ENCODE measurements around the gene DFFA.
A peak's percentile ranks its signal among the peaks of the same experiment; 100 is the strongest.
"Not testable (repeated sequence)": the region's sequence is repeated elsewhere in the genome, so short reads cannot be mapped to it uniquely, and the experiment has no call there.

Gene DFFA

DNA sequence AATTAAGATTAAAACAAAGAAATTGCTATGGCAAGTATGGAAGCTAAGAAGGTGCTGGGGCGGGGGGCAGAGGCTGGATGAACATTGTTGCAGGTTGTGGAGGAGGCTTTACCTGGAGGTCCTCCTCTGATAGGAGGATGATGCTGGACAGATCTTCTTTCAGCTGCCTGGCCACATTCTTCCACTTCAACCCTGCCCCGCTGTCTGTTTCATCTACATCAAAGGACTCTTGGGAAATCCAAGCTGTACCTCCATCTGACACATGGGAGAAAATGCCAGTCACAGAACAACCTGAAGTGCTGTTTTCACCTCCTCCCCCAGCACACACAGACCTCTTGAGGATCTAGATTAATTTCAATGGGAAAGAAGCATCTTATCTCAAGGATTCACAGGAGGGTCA, 5.3 kb downstream of the DFFA start:
- H3K36me3 ChIP-seq (replicated peaks): peaks cover 46% of the 10 kb centered on the region
- in situ Hi-C loops (cut with HindIII; ENCODE audit: low pct_ligation_motif_present, low sequenced_read_pairs): no loop called here

DNA sequence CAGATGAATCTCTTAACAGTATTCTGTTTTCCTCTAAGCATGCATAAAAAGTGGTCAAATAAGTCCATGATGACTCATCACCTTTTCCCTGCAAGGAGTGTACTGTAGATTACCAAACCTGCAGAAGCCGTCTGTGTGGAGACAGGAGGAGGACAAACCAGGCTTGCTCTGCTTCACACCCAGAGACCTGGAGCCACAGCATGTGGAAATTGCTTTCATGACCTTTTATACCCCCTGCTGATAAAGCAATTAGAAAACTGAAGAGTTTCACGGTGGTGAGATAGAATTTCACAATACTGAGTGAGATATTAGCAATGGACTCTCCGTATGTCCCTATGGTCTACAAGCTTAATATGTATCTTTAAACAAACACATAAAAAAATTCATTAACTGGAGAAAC, 13.1 kb downstream of the DFFA start:
- in situ Hi-C loops (cut with HindIII; ENCODE audit: low pct_ligation_motif_present, low sequenced_read_pairs): no loop called here
- no peaks in the 10 kb centered on the region for H3K27me3 ChIP-seq (replicated peaks)
- no peak overlapping the region for H3K4me3 ChIP-seq (ENCODE audit: low read depth, low read length)
- H3K27ac ChIP-seq: no peak overlapping the region
- H3K36me3 ChIP-seq (replicated peaks): peaks cover 26% of the 10 kb centered on the region
- TF ChIP-seq, protein P1, sequence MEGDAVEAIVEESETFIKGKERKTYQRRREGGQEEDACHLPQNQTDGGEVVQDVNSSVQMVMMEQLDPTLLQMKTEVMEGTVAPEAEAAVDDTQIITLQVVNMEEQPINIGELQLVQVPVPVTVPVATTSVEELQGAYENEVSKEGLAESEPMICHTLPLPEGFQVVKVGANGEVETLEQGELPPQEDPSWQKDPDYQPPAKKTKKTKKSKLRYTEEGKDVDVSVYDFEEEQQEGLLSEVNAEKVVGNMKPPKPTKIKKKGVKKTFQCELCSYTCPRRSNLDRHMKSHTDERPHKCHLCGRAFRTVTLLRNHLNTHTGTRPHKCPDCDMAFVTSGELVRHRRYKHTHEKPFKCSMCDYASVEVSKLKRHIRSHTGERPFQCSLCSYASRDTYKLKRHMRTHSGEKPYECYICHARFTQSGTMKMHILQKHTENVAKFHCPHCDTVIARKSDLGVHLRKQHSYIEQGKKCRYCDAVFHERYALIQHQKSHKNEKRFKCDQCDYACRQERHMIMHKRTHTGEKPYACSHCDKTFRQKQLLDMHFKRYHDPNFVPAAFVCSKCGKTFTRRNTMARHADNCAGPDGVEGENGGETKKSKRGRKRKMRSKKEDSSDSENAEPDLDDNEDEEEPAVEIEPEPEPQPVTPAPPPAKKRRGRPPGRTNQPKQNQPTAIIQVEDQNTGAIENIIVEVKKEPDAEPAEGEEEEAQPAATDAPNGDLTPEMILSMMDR (IDR thresholded peaks at IDR 0.05; ENCODE audit: low read depth, low read length, missing control alignments): no peak
- peak; percentile 67 for DNase-seq

More for the DNA sequence above, 5.3 kb downstream of the DFFA start:
- no peak for DNase-seq
- no peaks in the 10 kb centered on the region for H3K27me3 ChIP-seq (replicated peaks)
- TF ChIP-seq, protein P1 (IDR thresholded peaks at IDR 0.05; ENCODE audit: low read depth, low read length, missing control alignments): no peak
- no peak overlapping the region for H3K4me3 ChIP-seq (ENCODE audit: low read depth, low read length)
- H3K27ac ChIP-seq: no peak overlapping the region

DNA sequence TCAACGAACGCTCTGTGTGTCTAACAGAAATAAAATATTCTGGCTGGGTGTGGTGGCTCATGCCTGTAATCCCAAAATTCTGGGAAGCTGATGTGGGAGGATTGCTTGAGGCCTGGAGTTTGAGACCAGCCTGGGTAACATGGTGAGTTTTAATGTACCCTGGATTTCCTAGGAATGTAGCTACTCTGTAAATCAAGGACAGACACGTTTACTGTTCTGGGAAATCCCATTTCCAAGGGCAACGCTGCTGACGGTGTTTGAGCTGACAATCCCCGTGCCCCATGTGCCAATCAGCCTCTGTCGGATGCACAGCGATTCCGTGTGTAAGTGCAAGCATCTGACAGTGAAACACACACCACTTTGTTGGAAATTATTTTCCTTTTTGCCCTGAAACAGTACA, 14.5 kb downstream of the DFFA start:
- TF ChIP-seq, protein P1 (IDR thresholded peaks at IDR 0.05; ENCODE audit: low read depth, low read length, missing control alignments): no peak
- no peak for DNase-seq
- H3K4me3 ChIP-seq (ENCODE audit: low read depth, low read length): no peak overlapping the region
- no peak overlapping the region for H3K27ac ChIP-seq
- H3K27me3 ChIP-seq (replicated peaks): no peaks in the 10 kb centered on the region
- in situ Hi-C loops (cut with HindIII; ENCODE audit: low pct_ligation_motif_present, low sequenced_read_pairs): no loop called here
- H3K36me3 ChIP-seq (replicated peaks): peaks cover 18% of the 10 kb centered on the region

DNA sequence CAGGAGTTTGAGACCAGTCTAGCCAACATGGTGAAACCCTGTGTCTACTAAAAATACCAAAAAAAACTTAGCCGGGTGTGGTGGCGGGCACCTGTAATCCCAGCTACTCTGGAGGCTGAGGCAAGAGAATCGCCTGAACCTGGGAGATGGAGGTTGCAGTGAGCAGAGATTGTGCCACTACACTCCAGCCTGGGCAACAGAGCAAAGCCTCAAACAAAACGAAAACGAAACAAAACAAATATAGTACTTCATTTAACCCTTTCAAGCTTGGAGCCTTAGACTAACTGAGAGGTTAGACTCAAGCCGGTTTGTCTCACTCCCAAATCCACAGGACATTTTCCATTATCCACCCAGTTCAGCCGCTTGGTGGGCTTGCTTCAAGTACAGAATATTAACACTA, 14.9 kb downstream of the DFFA start:
- H3K27me3 ChIP-seq (replicated peaks); DNase-seq; H3K4me3 ChIP-seq (ENCODE audit: low read depth, low read length); H3K27ac ChIP-seq; in situ Hi-C loops (cut with HindIII; ENCODE audit: low pct_ligation_motif_present, low sequenced_read_pairs): not testable (repeated sequence)
- H3K36me3 ChIP-seq (replicated peaks): peaks cover 14% of the 10 kb centered on the region

DNA sequence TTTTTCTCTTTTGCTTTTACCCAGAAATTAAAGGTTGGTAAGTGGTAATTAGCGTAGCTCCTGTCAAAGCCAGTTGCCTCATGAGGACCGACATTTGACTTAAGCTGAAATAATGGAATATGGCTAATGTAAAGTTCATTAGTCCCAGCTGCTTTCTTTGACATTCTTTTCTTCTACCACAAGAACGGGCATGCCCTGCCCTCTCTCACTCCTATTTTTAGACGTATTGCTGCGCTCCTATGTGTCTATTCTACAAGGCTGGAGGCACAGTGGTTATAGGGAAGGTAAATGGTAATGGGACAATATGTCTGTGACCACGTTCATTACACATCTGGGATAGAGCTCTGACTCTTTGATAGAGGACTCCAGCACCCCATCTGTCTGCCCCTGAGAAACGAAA, 15.7 kb downstream of the DFFA start:
- TF ChIP-seq, protein P1 (IDR thresholded peaks at IDR 0.05; ENCODE audit: low read depth, low read length, missing control alignments): no peak
- H3K4me3 ChIP-seq (ENCODE audit: low read depth, low read length): no peak overlapping the region
- no peak overlapping the region for H3K27ac ChIP-seq
- H3K27me3 ChIP-seq (replicated peaks): no peaks in the 10 kb centered on the region
- no peak for DNase-seq
- in situ Hi-C loops (cut with HindIII; ENCODE audit: low pct_ligation_motif_present, low sequenced_read_pairs): no loop called here
- H3K36me3 ChIP-seq (replicated peaks): peaks cover 7% of the 10 kb centered on the region

DNA sequence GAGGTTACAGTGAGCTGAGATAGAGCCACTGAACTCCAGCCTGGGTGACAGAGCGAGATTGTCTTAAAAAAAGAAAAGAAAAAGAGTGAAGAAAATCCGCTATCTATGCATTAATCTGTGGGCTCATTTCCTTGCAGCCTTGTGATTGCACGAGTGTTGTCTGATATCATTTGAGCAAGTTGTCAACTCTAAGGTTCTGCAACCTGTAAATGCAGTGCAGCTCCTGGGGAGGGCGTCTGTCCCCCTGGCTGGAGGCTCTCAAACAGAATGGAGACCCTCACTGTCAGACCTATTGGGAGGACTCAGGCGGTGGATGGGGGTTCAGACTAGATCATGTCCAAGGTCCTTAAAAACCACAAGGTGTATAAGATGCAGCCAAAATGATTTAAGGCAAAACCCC, 16.3 kb downstream of the DFFA start:
- in situ Hi-C loops (cut with HindIII; ENCODE audit: low pct_ligation_motif_present, low sequenced_read_pairs): no loop called here
- H3K27me3 ChIP-seq (replicated peaks): no peaks in the 10 kb centered on the region
- H3K27ac ChIP-seq: no peak overlapping the region
- DNase-seq: no peak
- TF ChIP-seq, protein P1 (IDR thresholded peaks at IDR 0.05; ENCODE audit: low read depth, low read length, missing control alignments): peak; percentile 7
- peaks cover 3% of the 10 kb centered on the region for H3K36me3 ChIP-seq (replicated peaks)
- no peak overlapping the region for H3K4me3 ChIP-seq (ENCODE audit: low read depth, low read length)

Data from brain microvascular endothelial cell (primary cell).